HG03108 (cell line): Measurements from ENCODE around the gene SLC17A2.

Experiments
- ATAC-seq: cut with Tn5 transposase; IDR thresholded peaks from one replicate; pipeline ENCODE4 v1.9.1; 2021; ENCODE audit warnings: moderate library complexity; ENCODE audit not compliant: unreplicated experiment

SLC17A2 gene

GRCh38 chr6:25888626-25889025, 41.9 kb downstream of the SLC17A2 start:
- ATAC-seq: no peak

- no peak for ATAC-seq
Observed at GRCh38 chr6:25886066-25886465, 44.4 kb downstream of the SLC17A2 start.

GRCh38 chr6:25883991-25884390, 46.5 kb downstream of the SLC17A2 start:
- no peak for ATAC-seq

- ATAC-seq: no peak
Observed at GRCh38 chr6:25883536-25883935, 47.0 kb downstream of the SLC17A2 start.

GRCh38 chr6:25882051-25882496, 48.4 kb downstream of the SLC17A2 start:
- no peak for ATAC-seq

- ATAC-seq: no peak
Observed at GRCh38 chr6:25880601-25881000, 49.9 kb downstream of the SLC17A2 start.

- no peak for ATAC-seq
Observed at GRCh38 chr6:25878721-25879322, 51.7 kb downstream of the SLC17A2 start.

- no peak for ATAC-seq
Observed at GRCh38 chr6:25875926-25876602, 54.4 kb downstream of the SLC17A2 start.

GRCh38 chr6:25875563-25875905, 55.0 kb downstream of the SLC17A2 start:
- ATAC-seq: no peak

- no peak for ATAC-seq
Observed at GRCh38 chr6:25874822-25875562, 55.5 kb downstream of the SLC17A2 start.

- ATAC-seq: no peak
Observed at GRCh38 chr6:25874118-25874517, 56.4 kb downstream of the SLC17A2 start, which contains the start of gene SLC17A3. Gene SLC17A3 (minus strand): TSS chr6:25874243. CDS start chr6:25868387, 5,856 bp downstream.

- ATAC-seq: no peak
Observed at GRCh38 chr6:25872814-25873213, 57.7 kb downstream of the SLC17A2 start.

GRCh38 chr6:25869840-25870239, 60.7 kb downstream of the SLC17A2 start:
- ATAC-seq: no peak

- ATAC-seq: no peak
Observed at GRCh38 chr6:25868436-25869183, 61.9 kb downstream of the SLC17A2 start.

GRCh38 chr6:25866011-25866410, 64.5 kb downstream of the SLC17A2 start:
- ATAC-seq: no peak

GRCh38 chr6:25863360-25863759, 67.1 kb downstream of the SLC17A2 start:
- no peak for ATAC-seq
